KMS-11 (cell line): Measurements from ENCODE around the gene MYL5.

Experiments
- H2AFZ ChIP-seq: fragments of 200-600 bp; sonication (generic); 2 replicates; pipeline ENCODE4 v1.6.1; 2016; ENCODE audit warnings: antibody characterized with exemption, mixed run types, low read depth
- H3K27ac ChIP-seq: fragments of 200-600 bp; sonication (generic); 2 replicates; pipeline ENCODE4 v1.6.1; 2016; ENCODE audit warnings: mild to moderate bottlenecking, mixed run types
- H3K27me3 ChIP-seq: fragments of 200-600 bp; sonication (generic); 2 replicates; pipeline ENCODE4 v1.6.1; 2017; ENCODE audit warnings: mild to moderate bottlenecking, low read depth, mixed run types, moderate library complexity; ENCODE audit not compliant: insufficient read depth
- H3K36me3 ChIP-seq: fragments of 200-600 bp; sonication (generic); 2 replicates; pipeline ENCODE4 v1.6.1; 2017; ENCODE audit warnings: mild to moderate bottlenecking, mixed run types; ENCODE audit not compliant: insufficient read depth
- H3K4me1 ChIP-seq: fragments of 200-600 bp; sonication (generic); 2 replicates; pipeline ENCODE4 v1.6.1; 2016; ENCODE audit warnings: mild to moderate bottlenecking, low read depth, mixed run types; ENCODE audit not compliant: poor library complexity, severe bottlenecking
- H3K4me2 ChIP-seq: fragments of 200-600 bp; sonication (generic); 2 replicates; pipeline ENCODE4 v1.7.0; 2016; ENCODE audit warnings: mild to moderate bottlenecking, mixed run types
- H3K4me3 ChIP-seq: fragments of 200-600 bp; sonication (generic); IDR thresholded peaks from 2 replicates; pipeline ENCODE4 v1.6.1; 2017; ENCODE audit warnings: low read depth, low read length, mixed read lengths; ENCODE audit not compliant: insufficient read depth
- H3K79me2 ChIP-seq: fragments of 200-600 bp; sonication (generic); 2 replicates; pipeline ENCODE4 v1.6.1; 2016; ENCODE audit warnings: low read depth, mixed run types; ENCODE audit not compliant: insufficient read depth
- H3K9ac ChIP-seq: fragments of 200-600 bp; sonication (generic); 2 replicates; pipeline ENCODE4 v1.6.1; 2016; ENCODE audit warnings: mild to moderate bottlenecking, mixed run types
- H4K20me1 ChIP-seq: fragments of 200-600 bp; sonication (generic); 2 replicates; pipeline ENCODE4 v1.6.1; 2016; ENCODE audit warnings: mild to moderate bottlenecking, mixed run types; ENCODE audit not compliant: insufficient read depth
- CTCF ChIP-seq: fragments of 200-600 bp; sonication (generic); conservative IDR thresholded peaks from 2 replicates; pipeline ENCODE4 v1.6.1; 2017; ENCODE audit warnings: low read depth, mild to moderate bottlenecking, antibody characterized with exemption, low read length, moderate library complexity, mixed read lengths

The MYL5 gene

GRCh38 chr4:626201-627091 is 47.9 kb upstream of the MYL5 start:
- Histone ChIP-seq H3K36me3 (no peaks in the 10 kb centered on the region), H3K27me3 (no peaks in the 10 kb centered on the region), H2AFZ (no peak overlapping the region), H3K4me2 (no peak overlapping the region), H4K20me1 (no peaks in the 10 kb centered on the region), H3K4me3 (no peak overlapping the region), H3K9ac (no peak overlapping the region), H3K27ac (no peak overlapping the region), H3K79me2 (no peaks in the 10 kb centered on the region), H3K4me1 (no peaks in the 10 kb centered on the region)
- no peak for TF ChIP-seq CTCF

GRCh38 chr4:627347-628125 is 46.8 kb upstream of the MYL5 start:
- no peaks in the 10 kb centered on the region for H3K27me3 ChIP-seq
- H3K79me2 ChIP-seq: no peaks in the 10 kb centered on the region
- no peaks in the 10 kb centered on the region for H3K36me3 ChIP-seq
- H3K4me1 ChIP-seq: no peaks in the 10 kb centered on the region
- H3K4me2 ChIP-seq: no peak overlapping the region
- H3K9ac ChIP-seq: no peak overlapping the region
- no peak for TF ChIP-seq CTCF
- H2AFZ ChIP-seq: no peak overlapping the region
- no peaks in the 10 kb centered on the region for H4K20me1 ChIP-seq
- H3K27ac ChIP-seq: no peak overlapping the region
- no peak overlapping the region for H3K4me3 ChIP-seq

- H3K4me2 ChIP-seq: no peak overlapping the region
- H3K79me2 ChIP-seq: no peaks in the 10 kb centered on the region
- H2AFZ ChIP-seq: no peak overlapping the region
- H3K4me3 ChIP-seq: no peak overlapping the region
- H3K9ac ChIP-seq: no peak overlapping the region
- H4K20me1 ChIP-seq: no peaks in the 10 kb centered on the region
- TF ChIP-seq CTCF: no peak
- no peaks in the 10 kb centered on the region for H3K36me3 ChIP-seq
- no peaks in the 10 kb centered on the region for H3K4me1 ChIP-seq
- no peak overlapping the region for H3K27ac ChIP-seq
- H3K27me3 ChIP-seq: no peaks in the 10 kb centered on the region
These were observed 46.0 kb upstream of the MYL5 start for GRCh38 chr4:628311-628741.

- H2AFZ ChIP-seq: no peak overlapping the region
- no peaks in the 10 kb centered on the region for H4K20me1 ChIP-seq
- H3K27ac ChIP-seq: no peak overlapping the region
- no peaks in the 10 kb centered on the region for H3K27me3 ChIP-seq
- no peaks in the 10 kb centered on the region for H3K4me1 ChIP-seq
- no peaks in the 10 kb centered on the region for H3K79me2 ChIP-seq
- no peak overlapping the region for H3K4me3 ChIP-seq
- H3K36me3 ChIP-seq: no peaks in the 10 kb centered on the region
- TF ChIP-seq CTCF: no peak
- H3K4me2 ChIP-seq: no peak overlapping the region
- H3K9ac ChIP-seq: no peak overlapping the region
These were observed 45.3 kb upstream of the MYL5 start for GRCh38 chr4:628821-629635.
